Measurements from ENCODE around the gene YIF1A. TPM values are rescaled to one million over a fixed set of nuclear protein-coding genes. Genes with fewer than 3 reads are reported as not detected.

YIF1A gene
- total RNA-seq, 1 experiment from 2014 or later, result 217 TPM

GRCh38 chr11:66268952-66269905, 19.7 kb downstream of the YIF1A start:
- DNase-seq, result peak; percentile 31
- H3K36me3 ChIP-seq, result peaks cover 57% of the 10 kb centered on the region
- H3K9me3 ChIP-seq, result no peaks in the 10 kb centered on the region
- no peaks in the 10 kb centered on the region for H3K27me3 ChIP-seq
- peak overlapping the region; percentile 90 for H3K4me3 ChIP-seq

- no peaks in the 10 kb centered on the region for H3K9me3 ChIP-seq
- H3K4me3 ChIP-seq, result peak within 1 kb of the TSS; percentile 90
- peak; percentile 99 for DNase-seq
- H3K36me3 ChIP-seq, result peaks cover 50% of the 10 kb centered on the region
- no peaks in the 10 kb centered on the region for H3K27me3 ChIP-seq
Measured at GRCh38 chr11:66268244-66268951, 20.5 kb downstream of the YIF1A start, which contains the start of gene RAB1B. TSS of gene RAB1B (plus strand) at chr11:66268639. CDS start at chr11:66268680, 41 bp downstream.

- H3K36me3 ChIP-seq, result peaks cover 44% of the 10 kb centered on the region
- DNase-seq, result peak; percentile 67
Measured at GRCh38 chr11:66267379-66268243, 21.3 kb downstream of the YIF1A start.

GRCh38 chr11:66267039-66267378, 21.9 kb downstream of the YIF1A start:
- Histone ChIP-seq H3K9me3 (no peaks in the 10 kb centered on the region), H3K36me3 (peaks cover 42% of the 10 kb centered on the region), H3K4me3 (no peak overlapping the region), H3K27me3 (no peaks in the 10 kb centered on the region)
- no peak for DNase-seq

More at GRCh38 chr11:66267379-66268243, 21.3 kb downstream of the YIF1A start:
- H3K9me3 ChIP-seq, result no peaks in the 10 kb centered on the region
- peak overlapping the region; percentile 90 for H3K4me3 ChIP-seq
- no peaks in the 10 kb centered on the region for H3K27me3 ChIP-seq

GRCh38 chr11:66266378-66267038, 22.4 kb downstream of the YIF1A start:
- H3K27me3 ChIP-seq, result no peaks in the 10 kb centered on the region
- DNase-seq, result no peak
- no peak overlapping the region for H3K4me3 ChIP-seq
- H3K9me3 ChIP-seq, result no peaks in the 10 kb centered on the region
- peaks cover 40% of the 10 kb centered on the region for H3K36me3 ChIP-seq

- Histone ChIP-seq H3K4me3 (no peak overlapping the region), H3K27me3 (no peaks in the 10 kb centered on the region), H3K9me3 (no peaks in the 10 kb centered on the region), H3K36me3 (peaks cover 38% of the 10 kb centered on the region)
- DNase-seq, result no peak
Measured at GRCh38 chr11:66265531-66266377, 23.2 kb downstream of the YIF1A start.

- DNase-seq, result no peak
- no peak overlapping the region for H3K4me3 ChIP-seq
- H3K9me3 ChIP-seq, result no peaks in the 10 kb centered on the region
- H3K36me3 ChIP-seq, result peaks cover 38% of the 10 kb centered on the region
- no peaks in the 10 kb centered on the region for H3K27me3 ChIP-seq
Measured at GRCh38 chr11:66264914-66265313, 24.0 kb downstream of the YIF1A start.

- H3K9me3 ChIP-seq, result no peaks in the 10 kb centered on the region
- DNase-seq, result no peak
- no peak overlapping the region for H3K4me3 ChIP-seq
- H3K36me3 ChIP-seq, result peaks cover 42% of the 10 kb centered on the region
- no peaks in the 10 kb centered on the region for H3K27me3 ChIP-seq
Measured at GRCh38 chr11:66264383-66264782, 24.6 kb downstream of the YIF1A start.

GRCh38 chr11:66263785-66264184, 25.2 kb downstream of the YIF1A start:
- H3K36me3 ChIP-seq, result peaks cover 47% of the 10 kb centered on the region
- no peaks in the 10 kb centered on the region for H3K9me3 ChIP-seq
- no peaks in the 10 kb centered on the region for H3K27me3 ChIP-seq
- DNase-seq, result no peak
- H3K4me3 ChIP-seq, result no peak overlapping the region

- Histone ChIP-seq H3K27me3 (no peaks in the 10 kb centered on the region), H3K4me3 (no peak overlapping the region), H3K9me3 (no peaks in the 10 kb centered on the region), H3K36me3 (peaks cover 47% of the 10 kb centered on the region)
- DNase-seq, result no peak
Measured at GRCh38 chr11:66263231-66263630, 25.7 kb downstream of the YIF1A start.

GRCh38 chr11:66262696-66263095, 26.2 kb downstream of the YIF1A start:
- H3K4me3 ChIP-seq, result no peak overlapping the region
- DNase-seq, result no peak
- H3K36me3 ChIP-seq, result peaks cover 47% of the 10 kb centered on the region
- H3K27me3 ChIP-seq, result no peaks in the 10 kb centered on the region
- no peaks in the 10 kb centered on the region for H3K9me3 ChIP-seq

GRCh38 chr11:66262191-66262590, 26.8 kb downstream of the YIF1A start:
- DNase-seq, result no peak
- Histone ChIP-seq H3K4me3 (no peak overlapping the region), H3K9me3 (no peaks in the 10 kb centered on the region), H3K27me3 (no peaks in the 10 kb centered on the region), H3K36me3 (peaks cover 46% of the 10 kb centered on the region)

- H3K9me3 ChIP-seq, result no peaks in the 10 kb centered on the region
- no peak for DNase-seq
- H3K27me3 ChIP-seq, result no peaks in the 10 kb centered on the region
- H3K4me3 ChIP-seq, result no peak overlapping the region
- peaks cover 42% of the 10 kb centered on the region for H3K36me3 ChIP-seq
Measured at GRCh38 chr11:66261578-66261977, 27.4 kb downstream of the YIF1A start.

GRCh38 chr11:66259956-66260355, 29.0 kb downstream of the YIF1A start:
- H3K36me3 ChIP-seq, result peaks cover 34% of the 10 kb centered on the region
- H3K4me3 ChIP-seq, result no peak overlapping the region
- H3K9me3 ChIP-seq, result no peaks in the 10 kb centered on the region
- H3K27me3 ChIP-seq, result no peaks in the 10 kb centered on the region
- no peak for DNase-seq

- H3K36me3 ChIP-seq, result peaks cover 30% of the 10 kb centered on the region
- H3K4me3 ChIP-seq, result no peak overlapping the region
- no peak for DNase-seq
- no peaks in the 10 kb centered on the region for H3K9me3 ChIP-seq
- no peaks in the 10 kb centered on the region for H3K27me3 ChIP-seq
Measured at GRCh38 chr11:66259225-66259624, 29.7 kb downstream of the YIF1A start.

All from MG63 (cell line).